Skeletal muscle tissue (tissue), 4 donors: Measurements from ENCODE around the gene TERT. TPM values are rescaled to one million over a fixed set of nuclear protein-coding genes. Genes with fewer than 3 reads are reported as not detected.
"Not testable (repeated sequence)": the region's sequence is repeated elsewhere in the genome, so short reads cannot be mapped to it uniquely, and the experiment has no call there.

Source experiments
- H3K27ac ChIP-seq: one replicate; pipeline ENCODE4 v1.7.0; 2013; ENCODE audit warnings: mild to moderate bottlenecking, low read depth, low read length, inconsistent platforms
- H3K27me3 ChIP-seq, 3 donors: one replicate each; pipeline ENCODE4 v1.7.0; 2013; ENCODE audit warnings: low read length in 3 of 3; ENCODE audit not compliant: control insufficient read depth in 3 of 3, insufficient read depth in 3 of 3
- H3K36me3 ChIP-seq, 3 donors: one replicate each; pipeline ENCODE4 v1.7.0; 2013; ENCODE audit warnings: low read length in 3 of 3; ENCODE audit not compliant: control insufficient read depth in 3 of 3, insufficient read depth in 3 of 3
- H3K4me1 ChIP-seq, 3 donors: one replicate each; pipeline ENCODE4 v1.7.0; 2013; ENCODE audit warnings: low read length in 3 of 3, mild to moderate bottlenecking in 3 of 3; ENCODE audit not compliant: control insufficient read depth in 3 of 3, insufficient read depth in 3 of 3
- H3K4me3 ChIP-seq, 3 donors: one replicate each; pipeline ENCODE4 v1.7.0; 2013; ENCODE audit warnings: low read length in 3 of 3
- H3K9ac ChIP-seq, 3 donors: one replicate each; pipeline ENCODE4 v1.7.0; 2013; ENCODE audit warnings: low read length in 3 of 3, mild to moderate bottlenecking in 3 of 3, moderate library complexity in 2 of 3, low read depth in 1 of 3
- H3K9me3 ChIP-seq, 3 donors: one replicate each; pipeline ENCODE4 v1.7.0; 2013; ENCODE audit warnings: low read length in 3 of 3; ENCODE audit not compliant: control insufficient read depth in 3 of 3
- total RNA-seq: library from RNA; depleted of rRNA; stranded (reverse); fragments of >200 nt; gene quantifications from one replicate; pipeline ENCODE4 v1.2.3, GENCODE V29; 2014
- donor health status: Osteomylitis.

The TERT gene
- total RNA-seq, 1 donor from 2014 or later: not detected

- H3K4me1 ChIP-seq: no peaks in the 10 kb centered on the region
- H3K9ac ChIP-seq: no peak overlapping the region
- H3K36me3 ChIP-seq: no peaks in the 10 kb centered on the region
- H3K27ac ChIP-seq: no peak overlapping the region
- peaks cover 0 to 8% (median 8%) of the 10 kb centered on the region in 3 donors for H3K9me3 ChIP-seq
- peaks cover 0 to 8% (median 0%) of the 10 kb centered on the region in 3 donors for H3K27me3 ChIP-seq
- H3K4me3 ChIP-seq: no peak overlapping the region
These were observed 21.1 kb downstream of the TERT start for GRCh38 chr5:1273745-1274144.

- Histone ChIP-seq H3K4me3 (no peak overlapping the region), H3K9ac (no peak overlapping the region), H3K9me3 (peaks cover 0 to 6% (median 0%) of the 10 kb centered on the region in 3 donors), H3K27ac (no peak overlapping the region), H3K27me3 (peaks cover 0 to 16% (median 0%) of the 10 kb centered on the region in 3 donors), H3K4me1 (no peaks in the 10 kb centered on the region), H3K36me3 (no peaks in the 10 kb centered on the region)
These were observed 22.7 kb downstream of the TERT start for GRCh38 chr5:1272201-1272600.

GRCh38 chr5:1270933-1271914 lies 23.6 kb downstream of the TERT start:
- Histone ChIP-seq H3K36me3 (no peaks in the 10 kb centered on the region), H3K27me3 (peaks cover 0 to 16% (median 0%) of the 10 kb centered on the region in 3 donors), H3K4me3 (no peak overlapping the region), H3K9me3 (peaks cover 0 to 6% (median 0%) of the 10 kb centered on the region in 3 donors), H3K9ac (no peak overlapping the region), H3K27ac (no peak overlapping the region), H3K4me1 (no peaks in the 10 kb centered on the region)

- H3K36me3 ChIP-seq: no peaks in the 10 kb centered on the region
- H3K27ac ChIP-seq: no peak overlapping the region
- H3K4me3 ChIP-seq: no peak overlapping the region
- no peak overlapping the region for H3K9ac ChIP-seq
- H3K4me1 ChIP-seq: no peaks in the 10 kb centered on the region
- H3K27me3 ChIP-seq: peaks cover 0 to 16% (median 0%) of the 10 kb centered on the region in 3 donors
- H3K9me3 ChIP-seq: peaks cover 0 to 6% (median 0%) of the 10 kb centered on the region in 3 donors
These were observed 24.4 kb downstream of the TERT start for GRCh38 chr5:1270426-1270825.

DNA sequence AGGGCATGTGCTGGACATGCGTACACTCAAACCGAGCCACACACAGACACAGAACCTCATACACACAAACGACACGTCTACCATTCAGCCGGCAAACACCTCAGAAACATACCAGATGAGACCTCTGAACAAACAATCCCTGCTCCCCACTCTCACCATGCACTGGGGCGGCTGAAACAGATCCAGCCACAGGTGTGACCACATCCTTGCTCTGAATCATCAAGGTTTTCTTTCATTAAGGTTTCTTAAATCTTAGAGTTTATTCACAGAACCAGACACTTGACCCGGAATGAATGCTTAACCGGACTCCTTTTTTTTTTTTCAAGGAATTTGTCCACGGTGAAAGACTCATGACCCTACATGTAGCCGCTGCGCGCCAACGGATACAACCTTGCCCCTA lies 26.2 kb downstream of the TERT start:
- Histone ChIP-seq H3K27me3 (peaks cover 0 to 8% (median 0%) of the 10 kb centered on the region in 3 donors), H3K4me3 (no peak overlapping the region), H3K36me3 (no peaks in the 10 kb centered on the region), H3K4me1 (no peaks in the 10 kb centered on the region), H3K9me3 (peaks cover 0 to 3% (median 0%) of the 10 kb centered on the region in 3 donors), H3K9ac (no peak overlapping the region), H3K27ac (no peak overlapping the region)

DNA sequence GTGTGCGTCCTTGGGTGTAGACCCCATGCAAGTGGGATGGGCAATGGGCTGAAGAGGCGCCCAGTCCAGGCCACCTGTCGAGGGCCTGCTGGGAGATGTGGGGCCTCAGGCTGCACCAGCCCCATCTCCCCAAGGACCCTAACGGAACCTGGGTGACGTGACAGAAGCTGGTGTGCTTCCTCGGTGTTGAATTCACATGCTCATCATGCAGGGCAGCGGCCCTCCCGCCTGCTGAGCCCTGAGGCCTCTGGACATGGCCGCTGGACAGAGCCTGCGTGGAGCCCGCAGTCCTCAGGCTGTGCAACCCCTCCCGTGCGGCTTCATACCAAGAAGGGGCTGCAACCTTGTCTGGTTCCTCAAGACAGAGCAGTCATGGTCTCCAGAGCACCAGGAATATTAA lies 26.8 kb downstream of the TERT start:
- no peaks in the 10 kb centered on the region for H3K36me3 ChIP-seq
- H3K9ac ChIP-seq: no peak overlapping the region
- peaks cover 0 to 8% (median 0%) of the 10 kb centered on the region in 3 donors for H3K27me3 ChIP-seq
- H3K4me3 ChIP-seq: no peak overlapping the region
- H3K9me3 ChIP-seq: peaks cover 0 to 3% (median 0%) of the 10 kb centered on the region in 3 donors
- no peak overlapping the region for H3K27ac ChIP-seq
- H3K4me1 ChIP-seq: no peaks in the 10 kb centered on the region

- H3K9me3 ChIP-seq, H3K36me3 ChIP-seq, H3K27ac ChIP-seq: not testable (repeated sequence)
These were observed 27.4 kb downstream of the TERT start for GRCh38 chr5:1267464-1267863.

GRCh38 chr5:1266791-1267190 lies 28.1 kb downstream of the TERT start:
- Histone ChIP-seq H3K36me3 (no peaks in the 10 kb centered on the region), H3K9ac (no peak overlapping the region), H3K4me3 (no peak overlapping the region), H3K4me1 (no peaks in the 10 kb centered on the region), H3K27me3 (peaks cover 0 to 8% (median 0%) of the 10 kb centered on the region in 3 donors), H3K27ac (no peak overlapping the region), H3K9me3 (peaks cover 0 to 8% (median 7%) of the 10 kb centered on the region in 3 donors)

More at GRCh38 chr5:1267464-1267863, 27.4 kb downstream of the TERT start:
- H3K9ac ChIP-seq, H3K4me3 ChIP-seq, H3K4me1 ChIP-seq, H3K27me3 ChIP-seq: not testable (repeated sequence)

- no peak overlapping the region for H3K4me3 ChIP-seq
- no peak overlapping the region for H3K27ac ChIP-seq
These were observed 29.1 kb downstream of the TERT start for GRCh38 chr5:1265461-1266455.

More at GRCh38 chr5:1265461-1266455, 29.1 kb downstream of the TERT start:
- Histone ChIP-seq H3K9ac (no peak overlapping the region), H3K36me3 (no peaks in the 10 kb centered on the region), H3K4me1 (no peaks in the 10 kb centered on the region), H3K9me3 (peaks cover 0 to 11% (median 8%) of the 10 kb centered on the region in 3 donors), H3K27me3 (peaks cover 0 to 8% (median 0%) of the 10 kb centered on the region in 3 donors)
